Heart left ventricle (tissue), 16 donors: ENCODE data around the gene AKAP10. TPM values are rescaled to one million over a fixed set of nuclear protein-coding genes. Genes with fewer than 3 reads are reported as not detected.

Source experiments
- ATAC-seq, 4 donors: fragments of 200-7000 bp; cut with Tn5 transposase; one replicate each; pipeline ENCODE4 v1.9.1; 2020 to 2022; ENCODE audit warnings: moderate library complexity in 4 of 4, mild to moderate bottlenecking in 3 of 4, moderate number of reproducible peaks in 1 of 4
- DNase-seq, 5 donors: peaks; one replicate each; pipeline ENCODE4 v3.0.0-alpha.2; 2020
- H3K27ac ChIP-seq, 12 donors: fragments of 200-600 bp; sonication (generic) in 4 of 12; one replicate each; pipeline versions ENCODE4 v1.5.0 to v1.8.0; 2016 to 2022; ENCODE audit warnings: mild to moderate bottlenecking in 2 of 12
- H3K27me3 ChIP-seq, 9 donors: fragments of 200-600 bp; sonication (generic) in 2 of 9; one replicate each; pipeline versions ENCODE4 v1.5.1 to v1.8.0; 2016 to 2022; ENCODE audit warnings: mild to moderate bottlenecking in 3 of 9
- H3K36me3 ChIP-seq, 9 donors: fragments of 200-600 bp; sonication (generic) in 2 of 9; one replicate each; pipeline versions ENCODE4 v1.5.0 to v1.8.0; 2018 to 2022; ENCODE audit warnings: mild to moderate bottlenecking in 2 of 9
- H3K4me1 ChIP-seq, 12 donors: fragments of 200-600 bp; sonication (generic) in 4 of 12; one replicate each; pipeline versions ENCODE4 v1.5.0 to v1.8.0; 2016 to 2022; ENCODE audit warnings: mild to moderate bottlenecking in 3 of 12
- H3K4me3 ChIP-seq, 12 donors: fragments of 200-600 bp; sonication (generic) in 4 of 12; one replicate each; pipeline versions ENCODE4 v1.5.0 to v1.8.0; 2017 to 2022; ENCODE audit warnings: mild to moderate bottlenecking in 9 of 12, moderate library complexity in 4 of 12
- H3K9me3 ChIP-seq, 12 donors: fragments of 200-600 bp; sonication (generic) in 4 of 12; one replicate each; pipeline versions ENCODE4 v1.5.0 to v1.8.0; 2016 to 2022; ENCODE audit warnings: mild to moderate bottlenecking in 1 of 12
- CTCF ChIP-seq, 12 donors: fragments of 200-600 bp; sonication (generic) in 4 of 12; IDR thresholded peaks; one replicate each; pipeline versions ENCODE4 v1.5.0 to v1.8.0; 2018 to 2022; ENCODE audit warnings: antibody characterized with exemption in 12 of 12, mild to moderate bottlenecking in 5 of 12
- POLR2A ChIP-seq, 2 donors: fragments of 450-650 bp; IDR thresholded peaks; one replicate each; pipeline ENCODE4 v1.6.1; 2017; ENCODE audit warnings: antibody characterized with exemption in 2 of 2, mild to moderate bottlenecking in 2 of 2, moderate library complexity in 2 of 2
- WGBS, 4 donors: extraction: QIAGEN DNeasy Blood & Tissue Kit in 2 of 4; methylation state at CpG; one replicate each; pipeline versions ENCODE4 v1.1.5 to v1.1.7; 2013 to 2018; 5-methylcytosine and 5-hydroxymethylcytosine counted together
- intact Hi-C, 10 donors: fragments of 100-400 bp; cut with DNase I; formaldehyde crosslinking; loops; one replicate each; pipeline versions ENCODE4 v1.11.1 to v1.14.2; 2022
- polyA plus RNA-seq, 2 donors: library from polyadenylated mRNA; stranded (reverse); fragments of 200-250 nt; gene quantifications; one replicate each; pipeline ENCODE4 v1.2.3, GENCODE V29; 2013
- total RNA-seq, 9 donors: library from RNA; depleted of rRNA in 2 of 9; stranded (reverse); fragments of >200 nt in 2 of 9; fragmentation: NEBNext Ultra II Directional in 3 of 9; extraction: Animal tissue kit (Norgen Biotek cat#: 25700) in 3 of 9; gene quantifications; one replicate each; pipeline versions ENCODE4 v1.1.0 to v1.2.4, GENCODE V29; 2016 to 2023
- donor health status: ischemic (EF 13 %, LVEDD 7.1; RV severe dilation, severe dysfunction).
- donor health status: healthy with polysubstance abuse.
- donor health status: DM: no; HTN: yes; CAD: no.
- donor health status: DM: no; HTN: no; CAD: no.
- donor health status: ischemic (EF 25% LVEDD 6.9; RV normal size, moderate dysfunction).
- donor health status: ischemic (EF 25% LVEDD 5.7; RV mildly dilated, moderate dysfunction).
- donor health status: healthy.
- donor health status: DM: yes; HTN: yes; CAD: no.
- donor health status: ischemic (EF 35%, LVEDD 5.7; RV mildly dilated, moderate dysfunction).
- donor health status: nonischemic (EF 11% LVEDD 7.7; RV severe dilation, severe dysfunction).
- donor health status: DM: yes; HTN: yes; CAD: no.
- donor health status: PGD.
- donor health status: ischemic (EF 29% LVEDD 5.4; RV normal size, mild dysfunction).
- donor health status: nonischemic (EF 23%, LVEDD 6.1; RV moderate dilation, normal function).

The AKAP10 gene
- total and polyA plus RNA-seq, 11 donors = 4.4 to 25.0 (median 13.7) TPM

GRCh38 chr17:19940722-19941464 lies 36.7 kb downstream of the AKAP10 start:
- Histone ChIP-seq H3K27me3 (no peaks in the 10 kb centered on the region), H3K36me3 (peaks cover 0 to 96% (median 86%) of the 10 kb centered on the region in 9 donors), H3K27ac (no peak overlapping the region), H3K4me1 (peaks cover 0 to 26% (median 7%) of the 10 kb centered on the region in 12 donors), H3K4me3 (no peak overlapping the region), H3K9me3 (no peaks in the 10 kb centered on the region)
- intact Hi-C loops = no loop called here
- WGBS, 4 donors = 62 to 71% (median 67%) methylated on average over 4 of the region's 4 CpGs
- ATAC-seq (peak; percentile 34 to 70 (median 42)), DNase-seq (no peak)
- TF ChIP-seq POLR2A (IDR thresholded peaks at IDR 0.05) (no peak), CTCF (IDR thresholded peaks at IDR 0.05) (no peak)

GRCh38 chr17:19939993-19940721 lies 37.5 kb downstream of the AKAP10 start:
- Histone ChIP-seq H3K27ac (no peak overlapping the region), H3K4me1 (peaks cover 0 to 26% (median 7%) of the 10 kb centered on the region in 12 donors), H3K27me3 (no peaks in the 10 kb centered on the region), H3K4me3 (no peak overlapping the region), H3K36me3 (peaks cover 0 to 97% (median 87%) of the 10 kb centered on the region in 9 donors), H3K9me3 (no peaks in the 10 kb centered on the region)
- intact Hi-C loops = no loop called here
- DNase-seq (no peak), ATAC-seq (no peak)
- WGBS, 4 donors = 88 to 94% (median 92%) methylated on average over 2 of the region's 2 CpGs
- TF ChIP-seq POLR2A (IDR thresholded peaks at IDR 0.05) (no peak), CTCF (IDR thresholded peaks at IDR 0.05) (no peak)

DNA sequence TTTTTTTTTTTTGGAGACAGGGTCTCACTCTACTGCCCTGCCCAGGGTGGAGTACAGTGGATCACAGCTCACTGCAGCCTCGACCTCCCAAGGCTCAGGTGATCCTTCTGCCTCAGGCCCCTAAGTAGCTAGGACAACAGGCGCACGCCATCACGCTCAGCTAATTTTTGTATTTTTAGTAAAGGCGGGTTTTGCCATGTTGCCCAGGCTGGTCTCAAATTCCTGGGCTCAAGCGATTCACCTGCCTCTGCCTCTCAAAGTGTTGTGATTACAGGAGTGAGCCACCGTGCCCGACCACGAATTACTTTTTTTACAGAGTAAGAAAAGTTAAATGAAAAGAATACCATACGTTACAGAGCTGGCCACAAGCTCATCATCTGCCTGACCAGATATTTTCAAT lies 38.9 kb downstream of the AKAP10 start:
- H3K4me1 ChIP-seq = peaks cover 0 to 26% (median 7%) of the 10 kb centered on the region in 12 donors
- WGBS, 4 donors = 86 to 99% (median 97%) methylated on average over 10 of the region's 10 CpGs
- H3K27me3 ChIP-seq = no peaks in the 10 kb centered on the region
- H3K4me3 ChIP-seq = no peak overlapping the region
- no peak for ATAC-seq
- H3K9me3 ChIP-seq = no peaks in the 10 kb centered on the region
- DNase-seq = no peak
- TF ChIP-seq CTCF (IDR thresholded peaks at IDR 0.05) (no peak), POLR2A (IDR thresholded peaks at IDR 0.05) (no peak)
- no peak overlapping the region for H3K27ac ChIP-seq
- intact Hi-C loops = no loop called here
- H3K36me3 ChIP-seq = peaks cover 0 to 97% (median 88%) of the 10 kb centered on the region in 9 donors

DNA sequence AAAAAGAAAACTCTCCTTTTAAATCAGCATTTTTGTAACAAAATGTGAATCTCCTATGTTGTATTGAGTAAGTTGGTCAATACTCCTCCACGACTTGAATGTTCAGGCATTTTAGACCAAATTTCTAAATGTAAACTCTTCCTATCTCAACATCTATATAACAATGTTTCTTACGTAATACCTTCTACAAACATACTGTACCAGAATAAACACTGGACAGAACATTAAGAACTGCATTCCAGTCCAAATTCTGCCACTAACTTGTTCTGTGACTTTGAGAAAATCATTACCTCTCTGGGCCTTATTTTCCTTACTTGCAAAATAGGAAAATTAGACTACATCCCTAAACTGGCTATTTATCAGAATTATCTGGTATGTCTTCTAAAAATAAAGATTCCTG lies 40.1 kb downstream of the AKAP10 start:
- 79 to 89% (median 86%) methylated on average over 2 of the region's 2 CpGs for WGBS, 4 donors
- TF ChIP-seq POLR2A (IDR thresholded peaks at IDR 0.05) (no peak), CTCF (IDR thresholded peaks at IDR 0.05) (no peak)
- Histone ChIP-seq H3K27me3 (no peaks in the 10 kb centered on the region), H3K36me3 (peaks cover 0 to 98% (median 92%) of the 10 kb centered on the region in 9 donors), H3K4me3 (no peak overlapping the region), H3K9me3 (no peaks in the 10 kb centered on the region), H3K27ac (no peak overlapping the region), H3K4me1 (peaks cover 0 to 21% (median 7%) of the 10 kb centered on the region in 12 donors)
- intact Hi-C loops = no loop called here
- ATAC-seq (no peak), DNase-seq (no peak)
